Muscle layer of duodenum (tissue), 2 donors: ENCODE measurements around the gene NBL1.

Source experiments
- H3K27ac ChIP-seq: one replicate; pipeline ENCODE4 v1.7.0; 2013; ENCODE audit warnings: mild to moderate bottlenecking, low read length
- H3K27me3 ChIP-seq: one replicate; pipeline ENCODE4 v1.7.0; 2013; ENCODE audit warnings: low read depth, mild to moderate bottlenecking, control low read depth, low read length
- H3K36me3 ChIP-seq, 2 donors: one replicate each; pipeline ENCODE4 v1.7.0; 2013; ENCODE audit warnings: low read length in 2 of 2, control low read depth in 1 of 2, mild to moderate bottlenecking in 1 of 2; ENCODE audit not compliant: insufficient read depth in 2 of 2, control insufficient read depth in 1 of 2
- H3K4me1 ChIP-seq, 2 donors: one replicate each; pipeline ENCODE4 v1.7.0; 2013; ENCODE audit warnings: low read length in 2 of 2, mild to moderate bottlenecking in 2 of 2, control low read depth in 1 of 2, moderate library complexity in 1 of 2; ENCODE audit not compliant: insufficient read depth in 2 of 2, control insufficient read depth in 1 of 2
- H3K4me3 ChIP-seq, 2 donors: one replicate each; pipeline ENCODE4 v1.7.0; 2013; ENCODE audit warnings: low read length in 2 of 2, low read depth in 1 of 2, mild to moderate bottlenecking in 1 of 2
- H3K9me3 ChIP-seq, 2 donors: one replicate each; pipeline ENCODE4 v1.7.0; 2013; ENCODE audit warnings: low read length in 2 of 2, control low read depth in 1 of 2, mild to moderate bottlenecking in 1 of 2; ENCODE audit not compliant: control insufficient read depth in 1 of 2
- donor health status: healthy.

Gene NBL1

GRCh38 chr1:19706136-19706535 lies 62.0 kb downstream of the NBL1 start:
- no peaks in the 10 kb centered on the region for H3K9me3 ChIP-seq
- H3K4me1 ChIP-seq: peaks cover 0 to 4% of the 10 kb centered on the region in 2 donors
- peaks cover 0 to 6% of the 10 kb centered on the region in 2 donors for H3K36me3 ChIP-seq

More at GRCh38 chr1:19706136-19706535, 62.0 kb downstream of the NBL1 start:
- no peaks in the 10 kb centered on the region for H3K27me3 ChIP-seq
- no peak overlapping the region for H3K4me3 ChIP-seq
- H3K27ac ChIP-seq: no peak overlapping the region
